ENCODE data around the gene C11orf98. TPM values are rescaled to one million over a fixed set of nuclear protein-coding genes. Genes with fewer than 3 reads are reported as not detected.

Gene C11orf98
- total and polyA plus RNA-seq, 2 of the 13 experiments (the other 11 are each of a cell fraction or from before 2014, with no cell fraction given), result 30.4 to 91.8 TPM

DNA sequence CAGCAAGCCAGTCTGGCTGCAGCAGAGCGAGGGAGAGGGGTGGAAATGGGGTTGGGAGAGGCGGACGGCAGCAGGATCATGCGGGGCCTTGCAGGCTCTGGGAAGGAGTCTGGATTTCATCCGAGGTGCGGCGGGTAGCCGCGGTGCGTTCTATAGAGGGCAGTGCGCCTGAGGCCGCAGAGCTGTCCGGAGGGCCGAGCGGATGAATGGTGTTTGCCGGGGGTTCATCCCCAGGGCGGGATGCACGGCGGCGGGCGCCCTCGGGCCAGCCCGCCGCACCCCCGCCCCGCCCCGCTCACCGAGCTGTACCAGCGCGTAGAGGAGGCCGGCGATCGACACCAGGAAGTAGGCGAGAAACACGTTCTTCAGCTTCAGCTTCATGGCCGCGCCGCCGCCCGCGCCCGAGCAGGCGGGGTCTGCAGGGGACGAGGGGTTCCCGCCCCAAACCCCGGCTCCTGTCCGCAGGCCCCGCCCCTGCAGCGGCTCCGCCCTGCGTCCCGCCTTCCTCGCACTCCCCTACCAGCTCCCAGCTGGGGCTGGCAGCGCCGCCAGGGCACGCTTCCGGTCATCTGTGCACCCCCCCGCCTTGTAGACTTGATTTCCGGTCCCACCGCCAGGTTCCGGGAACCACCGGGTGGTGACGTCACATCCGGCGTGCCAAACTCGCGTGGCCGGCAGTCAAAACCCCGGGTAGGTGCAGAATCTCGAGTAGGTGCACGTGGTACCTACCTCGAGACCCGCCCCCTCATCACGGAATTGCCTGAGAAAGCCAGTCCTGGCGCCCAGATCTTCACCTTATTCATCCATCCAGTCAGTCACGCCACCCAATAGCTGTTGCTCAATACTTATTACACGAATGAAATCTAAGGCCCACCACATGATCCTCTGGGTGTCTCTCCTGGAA is 43.2 kb downstream of the C11orf98 start, which contains the start of gene B3GAT3 (continued):
- TF ChIP-seq ZNF781 (CRISPR knock-in tag; IDR thresholded peaks at IDR 0.05; ENCODE audit: borderline replicate concordance, not compliant biosample characterization), result peak; percentile 82
- no peak for TF ChIP-seq HINFP (CRISPR knock-in tag; IDR thresholded peaks at IDR 0.05; ENCODE audit: low read depth)
- TF ChIP-seq, protein P1, sequence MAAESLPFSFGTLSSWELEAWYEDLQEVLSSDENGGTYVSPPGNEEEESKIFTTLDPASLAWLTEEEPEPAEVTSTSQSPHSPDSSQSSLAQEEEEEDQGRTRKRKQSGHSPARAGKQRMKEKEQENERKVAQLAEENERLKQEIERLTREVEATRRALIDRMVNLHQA (CRISPR knock-in tag; IDR thresholded peaks at IDR 0.05), result no peak
- TF ChIP-seq MYNN (CRISPR knock-in tag; IDR thresholded peaks at IDR 0.05; ENCODE audit: low read depth), result no peak; the same call in 1 of the 2 replicates
- TF ChIP-seq, protein P2, sequence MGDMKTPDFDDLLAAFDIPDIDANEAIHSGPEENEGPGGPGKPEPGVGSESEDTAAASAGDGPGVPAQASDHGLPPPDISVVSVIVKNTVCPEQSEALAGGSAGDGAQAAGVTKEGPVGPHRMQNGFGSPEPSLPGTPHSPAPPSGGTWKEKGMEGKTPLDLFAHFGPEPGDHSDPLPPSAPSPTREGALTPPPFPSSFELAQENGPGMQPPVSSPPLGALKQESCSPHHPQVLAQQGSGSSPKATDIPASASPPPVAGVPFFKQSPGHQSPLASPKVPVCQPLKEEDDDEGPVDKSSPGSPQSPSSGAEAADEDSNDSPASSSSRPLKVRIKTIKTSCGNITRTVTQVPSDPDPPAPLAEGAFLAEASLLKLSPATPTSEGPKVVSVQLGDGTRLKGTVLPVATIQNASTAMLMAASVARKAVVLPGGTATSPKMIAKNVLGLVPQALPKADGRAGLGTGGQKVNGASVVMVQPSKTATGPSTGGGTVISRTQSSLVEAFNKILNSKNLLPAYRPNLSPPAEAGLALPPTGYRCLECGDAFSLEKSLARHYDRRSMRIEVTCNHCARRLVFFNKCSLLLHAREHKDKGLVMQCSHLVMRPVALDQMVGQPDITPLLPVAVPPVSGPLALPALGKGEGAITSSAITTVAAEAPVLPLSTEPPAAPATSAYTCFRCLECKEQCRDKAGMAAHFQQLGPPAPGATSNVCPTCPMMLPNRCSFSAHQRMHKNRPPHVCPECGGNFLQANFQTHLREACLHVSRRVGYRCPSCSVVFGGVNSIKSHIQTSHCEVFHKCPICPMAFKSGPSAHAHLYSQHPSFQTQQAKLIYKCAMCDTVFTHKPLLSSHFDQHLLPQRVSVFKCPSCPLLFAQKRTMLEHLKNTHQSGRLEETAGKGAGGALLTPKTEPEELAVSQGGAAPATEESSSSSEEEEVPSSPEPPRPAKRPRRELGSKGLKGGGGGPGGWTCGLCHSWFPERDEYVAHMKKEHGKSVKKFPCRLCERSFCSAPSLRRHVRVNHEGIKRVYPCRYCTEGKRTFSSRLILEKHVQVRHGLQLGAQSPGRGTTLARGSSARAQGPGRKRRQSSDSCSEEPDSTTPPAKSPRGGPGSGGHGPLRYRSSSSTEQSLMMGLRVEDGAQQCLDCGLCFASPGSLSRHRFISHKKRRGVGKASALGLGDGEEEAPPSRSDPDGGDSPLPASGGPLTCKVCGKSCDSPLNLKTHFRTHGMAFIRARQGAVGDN (CRISPR knock-in tag; IDR thresholded peaks at IDR 0.05), result peak; percentile 100
- no peak for TF ChIP-seq ATF6 (CRISPR knock-in tag; conservative IDR thresholded peaks at IDR 0.05)
- TF ChIP-seq, protein P3, sequence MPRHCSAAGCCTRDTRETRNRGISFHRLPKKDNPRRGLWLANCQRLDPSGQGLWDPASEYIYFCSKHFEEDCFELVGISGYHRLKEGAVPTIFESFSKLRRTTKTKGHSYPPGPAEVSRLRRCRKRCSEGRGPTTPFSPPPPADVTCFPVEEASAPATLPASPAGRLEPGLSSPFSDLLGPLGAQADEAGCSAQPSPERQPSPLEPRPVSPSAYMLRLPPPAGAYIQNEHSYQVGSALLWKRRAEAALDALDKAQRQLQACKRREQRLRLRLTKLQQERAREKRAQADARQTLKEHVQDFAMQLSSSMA (CRISPR knock-in tag; IDR thresholded peaks at IDR 0.05), result peak; percentile 64; the same call in 1 of the 2 replicates
- TF ChIP-seq, protein P4, sequence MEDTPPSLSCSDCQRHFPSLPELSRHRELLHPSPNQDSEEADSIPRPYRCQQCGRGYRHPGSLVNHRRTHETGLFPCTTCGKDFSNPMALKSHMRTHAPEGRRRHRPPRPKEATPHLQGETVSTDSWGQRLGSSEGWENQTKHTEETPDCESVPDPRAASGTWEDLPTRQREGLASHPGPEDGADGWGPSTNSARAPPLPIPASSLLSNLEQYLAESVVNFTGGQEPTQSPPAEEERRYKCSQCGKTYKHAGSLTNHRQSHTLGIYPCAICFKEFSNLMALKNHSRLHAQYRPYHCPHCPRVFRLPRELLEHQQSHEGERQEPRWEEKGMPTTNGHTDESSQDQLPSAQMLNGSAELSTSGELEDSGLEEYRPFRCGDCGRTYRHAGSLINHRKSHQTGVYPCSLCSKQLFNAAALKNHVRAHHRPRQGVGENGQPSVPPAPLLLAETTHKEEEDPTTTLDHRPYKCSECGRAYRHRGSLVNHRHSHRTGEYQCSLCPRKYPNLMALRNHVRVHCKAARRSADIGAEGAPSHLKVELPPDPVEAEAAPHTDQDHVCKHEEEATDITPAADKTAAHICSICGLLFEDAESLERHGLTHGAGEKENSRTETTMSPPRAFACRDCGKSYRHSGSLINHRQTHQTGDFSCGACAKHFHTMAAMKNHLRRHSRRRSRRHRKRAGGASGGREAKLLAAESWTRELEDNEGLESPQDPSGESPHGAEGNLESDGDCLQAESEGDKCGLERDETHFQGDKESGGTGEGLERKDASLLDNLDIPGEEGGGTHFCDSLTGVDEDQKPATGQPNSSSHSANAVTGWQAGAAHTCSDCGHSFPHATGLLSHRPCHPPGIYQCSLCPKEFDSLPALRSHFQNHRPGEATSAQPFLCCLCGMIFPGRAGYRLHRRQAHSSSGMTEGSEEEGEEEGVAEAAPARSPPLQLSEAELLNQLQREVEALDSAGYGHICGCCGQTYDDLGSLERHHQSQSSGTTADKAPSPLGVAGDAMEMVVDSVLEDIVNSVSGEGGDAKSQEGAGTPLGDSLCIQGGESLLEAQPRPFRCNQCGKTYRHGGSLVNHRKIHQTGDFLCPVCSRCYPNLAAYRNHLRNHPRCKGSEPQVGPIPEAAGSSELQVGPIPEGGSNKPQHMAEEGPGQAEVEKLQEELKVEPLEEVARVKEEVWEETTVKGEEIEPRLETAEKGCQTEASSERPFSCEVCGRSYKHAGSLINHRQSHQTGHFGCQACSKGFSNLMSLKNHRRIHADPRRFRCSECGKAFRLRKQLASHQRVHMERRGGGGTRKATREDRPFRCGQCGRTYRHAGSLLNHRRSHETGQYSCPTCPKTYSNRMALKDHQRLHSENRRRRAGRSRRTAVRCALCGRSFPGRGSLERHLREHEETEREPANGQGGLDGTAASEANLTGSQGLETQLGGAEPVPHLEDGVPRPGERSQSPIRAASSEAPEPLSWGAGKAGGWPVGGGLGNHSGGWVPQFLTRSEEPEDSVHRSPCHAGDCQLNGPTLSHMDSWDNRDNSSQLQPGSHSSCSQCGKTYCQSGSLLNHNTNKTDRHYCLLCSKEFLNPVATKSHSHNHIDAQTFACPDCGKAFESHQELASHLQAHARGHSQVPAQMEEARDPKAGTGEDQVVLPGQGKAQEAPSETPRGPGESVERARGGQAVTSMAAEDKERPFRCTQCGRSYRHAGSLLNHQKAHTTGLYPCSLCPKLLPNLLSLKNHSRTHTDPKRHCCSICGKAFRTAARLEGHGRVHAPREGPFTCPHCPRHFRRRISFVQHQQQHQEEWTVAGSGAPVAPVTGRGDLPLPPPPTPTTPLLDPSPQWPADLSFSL (CRISPR knock-in tag; IDR thresholded peaks at IDR 0.05), result no peak
- peak; percentile 36; the same call in 1 of the 2 replicates for TF ChIP-seq BCL6 (CRISPR knock-in tag; IDR thresholded peaks at IDR 0.05)
- no peak for TF ChIP-seq MATR3 (CRISPR knock-in tag; IDR thresholded peaks at IDR 0.05)

Measured in HepG2 (cell line).